ENCODE results near the gene CLTB.
A peak's percentile ranks its signal among the peaks of the same experiment; 100 is the strongest.
"Not testable (repeated sequence)": the region's sequence is repeated elsewhere in the genome, so short reads cannot be mapped to it uniquely, and the experiment has no call there.

The CLTB gene, protein sequence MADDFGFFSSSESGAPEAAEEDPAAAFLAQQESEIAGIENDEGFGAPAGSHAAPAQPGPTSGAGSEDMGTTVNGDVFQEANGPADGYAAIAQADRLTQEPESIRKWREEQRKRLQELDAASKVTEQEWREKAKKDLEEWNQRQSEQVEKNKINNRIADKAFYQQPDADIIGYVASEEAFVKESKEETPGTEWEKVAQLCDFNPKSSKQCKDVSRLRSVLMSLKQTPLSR

DNA sequence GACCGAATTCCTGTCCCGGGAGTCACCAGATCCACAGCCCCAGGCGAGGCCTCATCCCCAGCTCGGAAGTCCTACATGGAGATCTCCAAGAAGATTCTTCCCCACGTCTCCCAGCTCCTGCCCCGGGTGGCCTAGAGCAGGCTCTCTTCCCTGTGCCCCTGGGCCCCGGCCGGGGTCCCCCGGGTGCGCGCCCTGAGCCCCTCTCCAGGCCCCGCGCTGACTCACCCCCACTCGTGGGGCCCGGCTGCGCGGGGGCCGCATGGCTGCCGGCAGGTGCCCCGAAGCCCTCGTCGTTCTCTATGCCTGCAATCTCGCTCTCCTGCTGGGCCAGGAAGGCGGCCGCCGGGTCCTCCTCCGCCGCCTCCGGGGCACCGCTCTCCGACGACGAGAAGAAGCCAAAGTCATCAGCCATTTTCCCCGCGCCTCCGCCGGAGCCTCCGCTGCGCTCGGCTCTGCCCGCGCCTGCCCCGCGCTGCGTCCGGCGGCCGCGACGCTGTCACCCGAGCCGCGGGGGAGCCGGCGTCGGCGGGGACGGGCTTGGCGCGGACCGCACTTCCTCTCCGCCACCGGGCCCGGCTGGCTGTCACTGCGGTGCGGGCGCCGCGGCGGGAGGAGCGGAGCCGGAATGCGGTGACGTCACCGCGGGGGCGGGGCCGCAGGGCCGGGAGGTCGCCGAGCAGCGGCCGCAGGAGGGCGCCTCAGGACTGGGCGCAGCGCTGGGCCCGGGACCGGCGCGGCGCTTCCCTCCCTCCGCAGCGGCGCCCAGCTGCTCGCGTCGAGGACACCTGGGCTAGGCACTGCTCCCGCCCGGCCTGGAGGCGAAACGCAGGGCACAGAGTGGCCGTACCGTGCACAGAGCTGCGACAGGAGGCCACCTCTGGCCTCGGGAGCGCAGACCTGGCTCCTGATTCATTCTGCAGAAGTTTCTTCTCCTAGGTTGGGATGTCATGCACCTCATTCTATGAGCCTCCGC is at the start of gene CLTB:
Gene CLTB, minus strand, starts transcription at position 588 of the 973 bp plus-strand sequence. Its CDS starts 176 bp downstream, at position 412.
- DNase-seq (ENCODE audit: low read depth in 3 of 3), result peak; percentile 84 to 91 (median 85)

- DNase-seq (ENCODE audit: low read depth in 3 of 3), result no peak
Measured at GRCh38 chr5:176463113-176463764, 46.9 kb upstream of the CLTB start.

GRCh38 chr5:176461349-176461748 is 45.0 kb upstream of the CLTB start:
- no peak for DNase-seq (ENCODE audit: low read depth in 3 of 3)

- no peak for DNase-seq (ENCODE audit: low read depth in 3 of 3)
Measured at GRCh38 chr5:176458904-176459561, 42.7 kb upstream of the CLTB start.

DNA sequence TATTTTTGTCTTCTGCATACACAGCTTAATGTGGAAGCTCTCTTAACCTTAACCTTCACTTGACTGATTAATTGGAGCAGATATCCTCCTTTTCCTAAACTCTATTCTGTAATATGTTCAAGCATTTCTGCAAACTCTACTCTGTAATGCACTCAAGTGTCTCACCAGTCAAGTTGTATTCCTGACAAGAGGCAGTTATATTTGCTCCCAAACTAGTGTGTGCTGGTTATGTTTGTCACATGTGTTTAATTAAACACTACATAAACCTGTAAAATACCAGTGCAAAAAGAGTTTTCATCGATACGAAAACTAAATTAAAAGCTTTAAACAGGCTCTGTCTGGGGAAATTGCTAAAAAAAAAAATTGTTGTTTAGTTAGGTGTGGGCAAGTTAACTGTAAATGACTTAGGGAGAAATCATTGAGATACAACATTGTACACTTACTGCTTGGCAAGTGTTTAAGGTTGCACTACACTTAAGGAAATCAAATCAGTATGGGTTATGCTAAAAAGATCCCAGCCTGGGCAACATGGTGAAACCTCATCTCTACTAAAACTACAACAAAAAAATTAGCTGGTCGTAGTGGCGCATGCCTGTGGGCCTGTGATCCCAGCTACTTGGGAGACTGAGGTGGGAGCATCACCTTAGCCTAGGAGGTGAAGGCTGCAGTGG is 38.5 kb upstream of the CLTB start:
- DNase-seq (ENCODE audit: low read depth in 3 of 3), result no peak

DNA sequence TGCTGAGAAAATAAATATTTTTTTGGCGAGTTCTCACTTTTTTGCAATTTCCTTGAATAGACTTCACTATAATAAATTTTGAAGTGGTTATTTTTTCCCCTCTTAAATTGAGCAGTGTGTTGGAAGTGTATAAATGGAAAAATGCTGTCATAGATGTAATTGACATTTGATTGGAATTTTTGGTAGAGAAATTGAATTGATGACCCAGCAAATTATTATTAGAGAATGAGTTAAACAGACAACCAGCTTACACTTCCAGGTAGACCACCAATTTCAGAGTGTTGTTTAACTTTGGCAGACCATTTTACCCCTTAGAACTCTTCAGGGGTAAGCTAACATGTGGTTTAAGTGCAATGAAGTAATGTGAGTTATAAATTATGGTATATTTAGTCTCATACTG is 33.7 kb upstream of the CLTB start:
- DNase-seq (ENCODE audit: low read depth in 3 of 3), result no peak

DNA sequence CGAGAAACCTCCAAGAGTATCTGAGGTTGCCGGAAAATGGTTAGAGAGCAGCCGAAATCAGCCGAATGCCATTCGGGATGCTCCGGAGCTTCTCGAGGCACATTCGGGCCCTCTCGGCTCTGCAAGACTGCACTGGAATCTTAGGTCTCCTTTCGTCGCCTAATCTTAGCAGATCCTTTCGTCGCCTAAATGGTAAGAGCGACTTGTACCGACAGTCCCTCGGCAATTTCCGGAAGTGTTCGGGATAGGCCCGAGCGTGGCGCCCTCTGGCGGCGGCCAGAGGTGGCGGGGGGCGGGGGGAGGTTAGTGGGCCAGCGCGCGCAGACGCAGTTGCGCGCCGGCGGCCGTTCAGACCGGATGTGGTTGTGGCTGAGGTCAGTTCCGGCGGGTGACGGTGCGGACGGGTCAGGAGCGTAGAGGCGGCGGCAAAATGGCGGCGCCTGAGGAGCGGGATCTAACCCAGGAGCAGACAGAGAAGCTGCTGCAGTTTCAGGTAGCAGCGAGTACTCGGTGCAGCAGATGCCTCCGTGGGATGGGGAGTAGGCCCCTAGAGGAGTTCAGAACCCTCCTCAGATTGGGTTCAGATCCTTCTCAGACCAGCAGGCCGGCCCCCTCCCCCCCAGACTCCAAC is 31.8 kb upstream of the CLTB start, which contains the start of gene FAF2:
Gene FAF2, plus strand, starts transcription at position 408 of the 631 bp plus-strand sequence. Its CDS starts 23 bp downstream, at position 431.
- peak; percentile 97 to 98 (median 98) for DNase-seq (ENCODE audit: low read depth in 3 of 3)

- peak in 2 of 3 experiments; percentile 8 to 18 for DNase-seq (ENCODE audit: low read depth in 3 of 3)
Measured at GRCh38 chr5:176447591-176447977, 31.2 kb upstream of the CLTB start.

- peak in 2 of 3 experiments; percentile 2 to 4 for DNase-seq (ENCODE audit: low read depth in 3 of 3)
Measured at GRCh38 chr5:176446884-176447590, 30.7 kb upstream of the CLTB start.

DNA sequence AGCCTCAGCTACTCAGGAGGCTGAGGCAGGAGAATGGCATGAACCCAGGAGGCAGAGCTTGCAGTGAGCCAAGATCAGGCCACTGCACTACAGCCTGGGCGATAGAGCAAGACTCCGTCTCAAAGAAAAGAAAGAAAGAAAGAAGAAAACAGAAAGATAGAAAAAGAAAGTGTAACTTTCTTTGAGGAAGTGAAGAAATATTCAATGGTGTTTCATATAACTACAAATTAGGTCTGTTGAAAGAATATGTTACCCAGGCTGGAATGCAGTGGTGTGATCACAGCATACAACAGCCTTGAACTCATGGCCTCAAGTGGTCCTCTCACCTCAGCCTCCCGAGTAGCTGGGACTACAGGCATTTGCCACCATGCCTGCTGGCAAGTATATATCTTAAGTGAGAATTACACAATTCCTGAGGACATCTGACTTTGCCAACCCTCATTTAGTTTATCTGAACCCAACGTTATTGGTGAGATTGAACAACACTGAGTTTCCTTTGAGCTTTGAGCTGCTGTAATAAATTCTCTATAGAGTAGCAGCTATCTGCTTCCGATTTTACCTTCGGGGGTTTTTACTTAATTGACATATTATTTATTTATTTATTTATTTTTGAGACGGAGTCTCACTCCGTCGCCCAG is 29.8 kb upstream of the CLTB start:
- DNase-seq (ENCODE audit: low read depth in 3 of 3), result no peak

DNA sequence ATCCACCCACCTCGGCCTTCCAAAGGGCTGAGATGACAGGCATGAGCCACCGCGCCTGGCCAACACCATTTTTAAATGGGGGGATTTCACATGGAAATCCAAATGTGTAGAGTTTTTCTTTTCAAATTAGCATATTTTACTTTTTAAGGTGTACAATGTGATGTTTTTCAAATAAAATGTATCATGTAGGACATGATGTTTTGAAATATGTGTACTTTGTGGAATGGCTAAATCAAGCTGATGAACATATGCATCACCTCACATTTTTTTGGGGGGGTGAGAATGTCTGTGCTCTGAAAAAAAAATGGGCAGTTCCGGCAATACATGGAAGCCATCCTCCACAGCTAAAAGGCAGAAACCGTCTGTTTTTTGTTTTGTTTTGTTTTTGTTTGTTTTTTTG is 28.4 kb upstream of the CLTB start:
- DNase-seq (ENCODE audit: low read depth in 3 of 3), result no peak

DNA sequence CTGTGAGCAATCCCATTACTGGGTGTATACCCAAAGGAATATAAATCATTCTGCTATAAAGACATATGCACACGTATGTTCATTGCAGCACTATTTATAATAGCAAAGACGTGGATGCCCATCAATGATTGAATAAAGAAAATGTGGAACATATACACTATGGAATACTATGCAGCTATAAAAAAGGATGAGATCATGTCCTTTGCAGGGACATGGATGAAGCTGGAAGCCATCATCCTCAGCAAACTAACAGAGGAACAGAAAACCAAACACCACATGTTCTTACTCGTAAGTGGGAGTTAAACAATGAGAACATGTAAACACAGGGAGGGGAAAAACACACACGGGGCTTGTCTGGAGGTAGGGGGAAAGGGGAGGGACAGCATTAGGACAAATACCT is 26.6 kb upstream of the CLTB start:
- DNase-seq (ENCODE audit: low read depth in 3 of 3), result not testable (repeated sequence)

- no peak for DNase-seq (ENCODE audit: low read depth in 3 of 3)
Measured at GRCh38 chr5:176441921-176442323, 25.6 kb upstream of the CLTB start.

- no peak for DNase-seq (ENCODE audit: low read depth in 3 of 3)
Measured at GRCh38 chr5:176440927-176441706, 24.8 kb upstream of the CLTB start.

DNA sequence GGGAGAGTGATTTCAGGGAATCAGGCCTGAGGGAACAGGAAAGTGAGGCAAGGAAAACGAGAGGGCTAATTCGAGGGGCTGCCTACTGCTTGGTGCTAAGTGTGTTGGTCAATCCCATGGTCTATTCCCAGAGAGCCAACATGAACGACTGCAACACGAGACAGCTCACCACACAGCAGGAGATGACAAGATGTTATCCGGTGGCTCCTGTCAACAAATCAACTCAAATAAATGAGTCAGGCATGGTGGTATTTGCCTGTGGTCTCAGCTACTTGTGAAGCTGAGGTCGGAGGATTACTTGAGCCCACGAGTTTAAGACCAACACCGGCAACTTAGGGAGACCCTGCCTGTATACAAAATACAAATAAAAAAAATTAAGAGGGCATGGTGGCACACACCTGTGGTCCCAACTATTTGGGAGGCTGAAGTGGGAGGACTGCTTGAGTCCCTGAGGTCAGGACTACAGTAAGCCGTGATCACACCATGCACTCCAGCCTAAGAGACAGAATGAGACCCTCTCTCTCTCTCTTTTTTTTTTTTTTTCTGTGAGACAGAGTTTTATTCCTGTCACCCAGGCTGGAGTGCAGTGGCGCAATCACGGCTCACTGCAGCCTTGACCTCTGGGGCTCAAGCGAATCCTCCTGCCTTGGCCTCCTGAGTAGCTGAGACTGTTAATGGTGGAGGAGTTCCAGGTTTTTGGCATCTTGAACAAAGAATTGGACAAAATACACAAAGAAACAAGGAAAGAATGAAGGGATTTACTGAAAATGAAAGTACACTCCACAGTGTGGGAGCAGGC is 22.8 kb upstream of the CLTB start:
- no peak for DNase-seq (ENCODE audit: low read depth in 3 of 3)

DNA sequence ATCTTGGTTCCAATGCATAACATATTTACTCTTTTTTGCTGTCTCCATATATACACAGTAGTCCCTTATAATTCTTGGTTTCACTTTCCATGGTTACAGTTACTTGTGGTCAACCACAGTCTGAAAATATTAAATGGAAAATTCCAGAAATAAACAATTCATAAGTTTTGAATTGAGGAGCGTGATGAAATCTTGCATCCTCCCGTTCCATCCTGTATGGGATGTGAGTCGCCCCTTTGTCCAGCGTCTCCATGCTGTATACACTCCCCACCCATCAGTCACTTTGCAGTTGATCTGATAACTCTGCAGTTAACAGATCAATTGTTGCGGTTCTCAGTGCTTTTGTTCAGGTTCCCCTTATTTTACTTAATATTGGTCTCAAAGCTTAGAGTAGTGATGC is 20.3 kb upstream of the CLTB start:
- DNase-seq (ENCODE audit: low read depth in 3 of 3), result no peak

- DNase-seq (ENCODE audit: low read depth in 3 of 3), result no peak
Measured at GRCh38 chr5:176432707-176433106, 16.4 kb upstream of the CLTB start.

DNA sequence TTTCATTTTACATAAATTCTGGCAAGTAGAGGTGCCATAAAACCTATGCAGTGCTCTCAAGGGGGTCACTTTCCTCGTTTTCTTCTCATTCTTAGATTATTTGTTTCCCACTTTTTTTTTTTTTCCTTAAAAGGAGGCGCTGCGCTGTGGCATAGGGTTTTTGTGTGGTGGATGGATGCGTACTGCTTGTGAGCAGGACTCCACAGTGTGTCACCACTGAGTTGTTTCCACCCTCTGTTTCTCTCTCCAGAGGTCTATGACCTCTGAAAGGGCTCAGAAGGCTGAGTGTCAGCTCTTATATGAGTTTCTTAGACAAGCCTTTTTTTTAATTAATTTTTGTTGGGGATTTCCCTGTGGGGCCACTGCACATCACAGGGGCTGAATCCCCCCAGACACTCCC is 13.6 kb upstream of the CLTB start:
- no peak for DNase-seq (ENCODE audit: low read depth in 3 of 3)
